HG03060 (cell line): ENCODE data around the gene ADAM19.
"Not testable (repeated sequence)": the region's sequence is repeated elsewhere in the genome, so short reads cannot be mapped to it uniquely, and the experiment has no call there.

Experiments
- ATAC-seq: cut with Tn5 transposase; IDR thresholded peaks from one replicate; pipeline ENCODE4 v1.9.1; 2021; ENCODE audit warnings: low read depth, moderate number of reproducible peaks; ENCODE audit not compliant: unreplicated experiment

The ADAM19 gene

DNA sequence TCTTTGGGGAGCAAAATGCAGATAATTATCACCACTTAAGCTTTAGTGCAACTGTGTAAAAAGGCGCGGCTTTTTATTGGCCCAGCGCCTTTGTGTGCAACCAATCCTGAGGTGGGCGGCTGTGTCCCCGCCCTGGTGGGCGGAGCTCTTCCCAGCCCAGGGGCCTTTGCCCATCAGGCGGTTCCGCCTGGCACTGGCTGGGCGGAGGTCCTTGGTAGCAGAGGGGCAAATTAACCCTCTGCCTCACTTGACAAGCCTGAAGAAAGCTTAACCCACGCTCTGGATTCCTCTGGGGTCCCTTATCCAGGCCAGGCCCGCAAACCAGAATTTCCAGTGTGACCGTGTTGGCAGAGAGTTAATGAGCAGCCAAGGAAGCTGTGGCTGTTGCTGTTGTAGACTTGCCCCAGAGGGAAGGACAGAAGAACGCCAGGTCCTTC, 128.4 kb downstream of the ADAM19 start:
- no peak for ATAC-seq

DNA sequence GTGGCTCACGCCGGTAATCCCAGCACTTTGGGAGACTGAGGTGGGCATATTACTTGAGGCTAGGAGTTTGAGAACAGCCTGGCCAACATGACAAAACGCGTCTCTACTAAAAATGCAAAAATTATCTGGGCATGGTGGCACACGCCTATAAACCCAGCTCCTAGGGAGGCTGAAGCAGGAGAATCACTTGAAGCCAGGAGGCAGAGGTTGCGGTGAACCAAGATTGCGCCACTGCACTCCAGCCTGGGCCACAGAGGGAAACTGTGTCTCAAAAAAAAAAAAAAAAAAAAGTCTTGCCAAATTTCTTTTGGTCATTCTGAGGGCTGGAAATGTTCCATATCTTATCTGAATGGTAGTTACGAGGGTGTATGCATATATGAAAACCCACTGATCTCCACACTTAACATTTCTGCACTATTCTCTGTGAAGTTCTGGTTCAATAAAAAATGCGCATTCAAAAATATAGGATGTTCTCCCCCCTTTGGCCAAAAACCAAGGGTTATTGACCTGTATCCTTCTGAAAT, 129.1 kb downstream of the ADAM19 start:
- ATAC-seq, result no peak

DNA sequence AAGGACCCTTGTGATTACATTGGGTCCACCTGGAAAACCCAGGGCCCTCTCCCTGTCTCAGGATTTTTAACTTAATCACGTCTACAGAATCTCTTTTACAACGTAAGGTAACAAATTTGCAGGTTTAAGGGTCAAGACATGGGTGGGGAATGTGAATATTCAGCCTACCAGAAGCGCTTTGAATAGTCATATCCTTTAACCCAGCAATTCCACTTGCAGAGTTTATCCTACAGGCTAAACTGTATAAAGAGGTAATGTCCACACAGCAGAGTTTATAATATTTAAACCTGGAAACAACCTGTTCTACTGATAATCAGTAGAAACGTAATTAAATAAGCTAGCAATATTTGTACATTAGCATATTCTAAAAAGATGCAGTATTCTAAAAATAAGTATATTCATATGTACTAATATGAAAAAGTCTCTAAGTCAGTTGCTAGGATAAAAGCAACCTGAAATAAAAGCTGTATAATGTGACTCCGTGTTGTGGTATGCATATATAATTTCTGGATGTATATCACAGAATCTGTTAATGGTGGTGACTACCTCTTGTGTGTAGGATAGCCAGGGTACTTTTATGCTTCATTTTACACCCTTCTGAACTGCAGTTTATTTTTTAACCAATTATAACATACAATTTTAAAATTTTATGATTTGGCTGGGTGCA, 129.7 kb downstream of the ADAM19 start:
- ATAC-seq, result no peak

DNA sequence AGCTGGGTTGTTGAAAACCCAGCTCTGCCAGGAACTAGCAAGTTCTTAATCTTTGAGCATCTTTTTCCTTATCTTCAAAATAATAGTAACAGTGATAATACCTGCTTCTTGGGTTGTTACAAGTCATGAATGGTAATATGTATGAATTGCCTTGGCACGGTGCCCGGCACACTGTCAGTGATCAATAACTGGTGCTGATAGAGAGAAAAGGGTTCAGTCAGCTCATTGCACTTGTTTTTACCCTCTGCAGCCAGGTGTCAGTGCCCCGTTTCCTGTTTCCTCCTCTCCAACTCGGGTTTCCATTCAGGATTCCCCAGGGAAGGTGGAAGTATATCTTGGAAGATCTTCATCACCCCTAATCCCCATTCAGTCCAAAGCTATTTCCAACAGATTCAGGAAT, 131.4 kb downstream of the ADAM19 start:
- no peak for ATAC-seq

DNA sequence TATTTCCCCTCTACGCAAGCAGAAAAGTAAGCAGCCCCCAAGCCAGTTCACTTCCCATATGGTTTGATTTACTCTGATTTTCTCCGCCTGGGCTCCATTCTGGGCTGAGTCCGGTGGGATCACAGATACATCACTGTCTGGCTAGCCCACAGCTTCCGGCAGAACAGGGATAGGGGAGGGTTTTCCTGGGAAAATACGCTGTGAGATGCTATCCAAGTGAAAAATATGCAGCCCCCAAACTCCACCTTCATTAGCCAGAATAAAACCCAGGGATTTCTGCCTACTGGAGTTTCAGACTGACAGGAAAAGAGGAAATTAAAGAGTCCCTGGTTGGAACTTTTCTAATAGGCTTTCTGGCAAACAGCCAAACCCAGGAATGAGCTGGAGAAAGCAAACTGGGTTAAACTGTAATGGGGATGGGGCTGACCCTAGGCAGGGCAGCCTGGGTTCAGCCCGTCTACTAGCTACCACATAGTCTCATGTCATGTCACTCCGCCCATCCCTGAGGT, 132.5 kb downstream of the ADAM19 start:
- no peak for ATAC-seq

DNA sequence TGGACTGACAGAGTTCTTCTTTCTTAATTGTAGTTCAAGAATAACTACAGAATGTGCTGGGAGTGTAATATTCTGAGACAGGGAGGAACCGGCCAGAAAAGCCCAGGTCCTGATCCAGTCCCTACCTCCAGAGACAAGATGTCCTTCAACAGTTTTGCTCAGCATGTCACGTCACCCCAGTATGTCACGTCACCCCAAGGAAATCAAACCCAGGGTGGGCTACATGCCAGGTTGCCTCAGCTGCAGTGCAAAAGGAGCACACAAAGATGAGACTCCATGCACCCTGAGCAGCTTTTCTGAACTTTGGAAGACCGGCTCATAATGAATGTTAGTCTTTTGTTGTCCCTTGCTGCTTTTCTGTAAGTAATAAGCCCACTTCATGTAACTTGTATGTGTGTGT, 141.5 kb downstream of the ADAM19 start:
- no peak for ATAC-seq

DNA sequence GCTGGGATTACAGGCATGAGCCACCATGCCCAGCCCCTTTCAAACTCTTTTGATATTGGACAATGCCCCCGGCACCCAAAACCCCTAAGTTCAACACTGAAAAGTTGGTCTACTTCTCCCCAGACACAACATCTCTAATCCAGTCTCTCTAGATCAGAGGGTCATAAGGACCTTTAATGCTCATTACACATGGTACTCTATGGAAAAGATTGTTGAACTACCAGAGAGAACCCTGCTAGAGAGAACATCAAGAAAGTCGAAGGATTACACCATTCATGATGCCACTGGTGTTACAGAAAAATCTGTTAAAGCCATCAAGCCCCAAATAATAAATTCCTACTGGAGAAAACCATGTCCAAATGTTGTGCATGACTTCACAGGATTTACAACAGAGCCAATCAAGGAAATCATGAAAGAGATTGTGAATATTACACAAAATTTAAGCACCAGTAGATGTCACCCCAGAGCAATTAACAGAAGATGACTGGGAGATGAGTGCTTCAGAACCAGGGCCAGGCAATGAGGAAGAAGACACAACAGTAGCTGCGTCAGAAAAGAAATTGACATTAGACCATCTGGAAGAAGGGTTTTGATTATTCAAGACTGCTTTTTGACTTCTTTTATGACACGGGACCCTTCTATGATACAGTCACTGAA, 143.9 kb downstream of the ADAM19 start:
- peak; percentile 60 for ATAC-seq

DNA sequence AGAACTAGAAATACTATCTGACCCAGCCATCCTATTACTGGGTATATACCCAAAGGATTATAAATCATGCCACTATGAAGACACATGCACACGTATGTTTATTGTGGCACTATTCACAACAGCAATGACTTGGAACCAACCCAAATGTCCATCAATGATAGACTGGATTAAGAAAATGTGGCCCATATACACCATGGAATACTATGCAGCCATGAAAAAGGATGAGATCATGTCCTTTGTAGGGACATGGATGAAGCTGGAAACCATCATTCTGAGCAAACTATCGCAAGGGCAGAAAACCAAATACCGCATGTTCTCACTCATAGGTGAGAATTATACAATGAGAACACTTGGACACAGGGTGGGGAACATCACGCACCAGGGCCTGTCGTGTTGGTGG, 145.7 kb downstream of the ADAM19 start:
- not testable (repeated sequence) for ATAC-seq
